Stimulated activated CD8-positive, alpha-beta memory T cell treated with anti-CD3 and anti-CD28 coated beads, Interleukin-7, amount 100 ng/mL, for 4 hours (primary cell): Measurements from ENCODE around the gene ITGA5.

ENCODE experiments used
- DNase-seq, 2 donors: peaks; one replicate each; pipeline ENCODE4 v3.0.0-alpha.2; 2020; ENCODE audit warnings: low read depth in 2 of 2

ITGA5 gene

DNA sequence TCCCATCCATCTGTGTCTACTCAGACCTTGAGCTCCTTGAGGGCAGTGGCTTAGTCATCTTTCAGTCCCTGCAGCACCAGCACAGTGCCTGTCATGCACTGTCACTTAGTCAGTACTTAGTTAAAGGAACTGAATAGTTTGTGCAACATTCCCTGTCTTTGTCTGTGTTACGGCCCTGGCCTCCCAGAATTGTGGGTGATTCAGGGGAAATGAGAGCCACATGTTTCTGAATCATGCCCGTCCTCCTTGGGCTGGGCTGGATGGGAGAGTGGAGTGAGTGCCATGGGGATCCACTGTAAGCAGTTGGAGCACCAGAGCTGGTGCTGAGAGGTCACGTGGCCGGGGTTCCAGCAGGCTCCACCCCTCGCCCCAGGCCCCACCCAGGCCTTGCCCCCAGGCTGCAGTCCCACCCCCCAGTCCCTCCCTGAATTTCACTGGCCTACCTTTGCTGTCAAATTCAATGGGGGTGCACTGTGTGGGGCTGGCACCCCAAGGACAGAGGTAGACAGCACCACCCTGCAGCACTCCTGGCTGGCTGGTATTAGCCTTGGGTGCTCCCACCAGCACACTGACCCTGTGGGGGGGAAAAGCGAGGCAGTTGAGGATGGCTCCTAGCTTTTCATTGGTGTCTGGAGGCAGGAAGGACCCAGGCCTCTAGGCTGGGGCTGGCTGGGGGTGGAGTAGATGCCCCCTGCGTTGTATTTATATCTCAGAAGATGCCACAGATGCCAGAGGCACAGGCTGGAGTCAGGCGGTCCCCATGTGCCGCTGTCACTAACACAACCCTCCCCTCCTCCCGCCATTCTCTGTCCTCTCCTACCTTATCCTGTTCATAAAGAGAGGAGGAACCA is 7.5 kb downstream of the ITGA5 start:
- DNase-seq: no peak

DNA sequence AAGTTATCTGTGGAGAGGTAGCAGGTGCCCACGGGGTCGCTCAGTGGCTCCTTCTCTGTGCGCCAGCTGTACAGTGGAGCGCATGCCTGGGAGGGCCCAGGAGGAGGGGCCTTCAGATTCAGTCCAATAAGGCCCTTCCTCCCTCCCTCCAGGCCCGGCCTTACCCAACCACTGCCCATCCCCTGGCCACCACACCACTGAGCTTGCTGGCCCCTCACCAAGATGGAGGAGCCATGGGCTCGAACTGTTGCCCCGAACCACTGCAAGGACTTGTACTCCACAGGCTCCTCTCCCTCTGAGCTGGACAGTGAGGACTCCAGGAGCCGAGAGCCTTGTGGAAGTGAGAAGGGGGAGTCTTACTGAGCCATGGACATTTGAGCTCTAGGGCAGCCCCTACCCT is 9.8 kb downstream of the ITGA5 start:
- no peak for DNase-seq

DNA sequence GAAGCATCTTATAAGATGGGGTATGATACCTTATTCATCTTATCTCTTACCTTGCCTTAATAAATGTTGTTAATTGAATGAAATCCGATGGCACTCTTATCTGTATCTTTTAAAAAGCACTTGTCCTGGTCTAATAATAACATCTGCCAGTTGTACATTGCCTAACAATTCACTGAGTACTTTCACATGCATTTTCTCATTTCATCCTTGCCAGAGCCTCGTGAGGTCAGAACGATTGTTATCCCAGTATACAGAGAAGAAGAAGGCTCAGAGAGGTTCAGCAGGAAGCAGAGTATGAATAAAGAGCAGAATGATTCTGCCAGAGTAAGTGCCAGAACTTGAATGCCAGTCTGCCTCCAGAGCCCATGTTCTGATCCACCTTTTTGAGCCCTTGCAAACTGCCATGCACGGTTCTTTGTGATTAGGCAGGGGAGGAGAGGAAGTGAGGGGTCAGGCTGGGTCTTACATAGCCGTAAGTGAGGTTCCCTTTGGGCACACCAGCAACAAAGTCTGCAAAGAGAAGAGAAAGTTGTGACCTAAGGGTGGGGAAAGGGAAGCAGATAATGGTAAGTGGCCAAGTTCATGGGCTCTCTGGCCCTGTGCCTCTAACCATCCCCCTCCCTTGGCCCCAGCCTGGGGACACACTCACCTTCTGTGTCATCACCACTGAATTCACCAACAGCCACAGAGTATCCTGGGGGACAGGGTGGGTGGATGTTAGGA is 11.7 kb downstream of the ITGA5 start:
- no peak for DNase-seq

DNA sequence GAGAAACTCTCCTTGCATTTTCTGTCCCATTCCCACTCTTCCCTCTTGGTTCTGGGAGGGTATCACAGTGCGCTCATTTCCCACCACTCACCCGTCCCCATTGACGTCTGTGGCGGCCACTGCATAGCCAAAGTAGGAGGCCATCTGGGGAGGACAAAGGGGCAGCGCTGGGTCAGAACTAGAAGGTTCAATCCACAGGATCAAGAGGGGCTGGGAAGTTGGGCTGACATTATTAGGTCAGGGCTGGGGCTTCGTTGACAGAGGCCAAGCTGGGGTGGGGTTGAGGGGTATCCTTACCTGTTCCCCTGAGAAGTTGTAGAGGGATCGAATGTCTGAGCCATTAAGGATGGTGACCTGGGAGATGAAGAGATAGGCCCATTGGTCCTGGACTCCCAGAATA is 13.5 kb downstream of the ITGA5 start:
- DNase-seq: no peak

DNA sequence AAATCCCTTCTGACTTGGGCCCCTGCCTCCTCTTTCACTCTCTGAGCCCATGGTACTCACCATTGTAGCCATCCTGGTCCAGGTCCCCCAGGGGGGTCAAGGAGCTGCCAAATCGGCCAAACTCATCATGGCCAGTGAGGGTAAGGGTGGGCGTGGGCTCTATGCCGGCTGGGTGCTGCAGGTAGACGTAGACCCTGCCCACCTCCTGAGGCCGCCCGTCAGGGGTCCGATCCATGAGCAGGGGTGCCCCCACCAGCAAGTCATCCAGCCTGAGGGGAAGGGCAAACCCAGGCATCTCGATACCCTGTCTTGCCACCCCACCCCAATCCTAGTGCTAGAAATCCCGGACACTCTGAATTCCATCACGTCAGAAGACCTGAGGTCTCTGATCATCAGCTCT is 14.0 kb downstream of the ITGA5 start:
- no peak for DNase-seq

DNA sequence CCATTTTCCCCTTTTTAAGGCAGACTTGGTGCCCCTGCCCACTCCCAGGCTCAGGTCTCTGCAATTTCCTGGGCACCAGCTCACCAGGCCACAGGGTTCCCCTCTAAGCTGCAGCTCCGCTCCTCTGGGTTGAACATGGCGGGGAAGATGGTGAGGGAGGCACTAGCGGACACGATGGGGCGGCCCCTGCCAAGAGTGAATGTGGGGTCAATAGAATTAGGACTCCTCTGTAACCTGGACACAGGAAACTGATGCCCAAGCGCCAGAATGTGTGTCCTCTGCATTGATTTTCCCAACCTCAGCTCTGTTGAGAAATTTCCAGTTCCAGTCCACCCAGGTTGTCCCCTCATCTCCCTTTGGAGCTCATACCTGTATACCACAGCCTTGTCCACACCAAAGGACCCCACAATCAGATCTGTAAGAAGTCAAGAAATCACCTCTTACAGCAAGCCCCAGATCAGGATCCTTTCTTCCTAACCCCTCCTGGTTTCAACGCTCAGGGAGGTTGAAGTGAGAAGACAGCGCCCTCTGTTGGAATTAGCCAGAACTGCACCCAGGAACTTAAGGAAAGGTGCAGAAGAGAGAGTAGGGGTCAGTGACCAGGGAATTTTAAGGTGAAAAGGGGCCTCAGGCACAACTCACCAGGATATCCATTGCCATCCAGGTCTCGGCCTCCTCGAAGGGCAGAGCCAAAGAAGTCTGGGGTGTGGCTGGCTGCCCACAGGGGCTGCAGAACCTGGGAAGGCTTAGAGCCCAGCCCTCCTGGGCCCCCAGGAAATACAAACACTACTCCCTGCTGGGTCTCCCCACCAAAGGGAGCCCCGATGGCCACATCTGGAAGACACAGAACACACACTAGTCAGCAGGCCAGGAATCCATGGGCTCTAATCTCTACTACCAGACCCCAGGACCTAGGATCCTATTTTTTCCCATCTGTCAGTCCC is 14.7 kb downstream of the ITGA5 start:
- no peak for DNase-seq

DNA sequence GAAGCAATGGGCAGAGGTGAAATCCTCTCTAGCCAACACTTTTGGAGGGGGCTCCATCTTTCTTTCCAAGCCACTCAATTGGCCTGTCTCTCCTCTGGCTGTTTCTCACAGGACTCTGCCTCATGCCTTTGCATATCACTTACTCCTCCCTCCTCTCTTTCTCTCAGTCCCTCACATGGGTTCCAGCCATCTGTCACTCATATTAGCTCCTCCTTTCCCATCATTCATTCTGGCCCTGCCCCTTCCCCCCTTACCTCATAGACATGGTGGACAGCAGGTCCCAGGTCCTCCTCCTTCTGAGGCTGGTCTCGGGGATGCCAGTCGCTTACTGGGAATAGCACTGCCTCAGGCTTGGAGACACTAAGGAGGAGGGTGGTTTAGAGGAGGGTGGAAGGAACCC is 17.9 kb downstream of the ITGA5 start:
- DNase-seq: no peak

DNA sequence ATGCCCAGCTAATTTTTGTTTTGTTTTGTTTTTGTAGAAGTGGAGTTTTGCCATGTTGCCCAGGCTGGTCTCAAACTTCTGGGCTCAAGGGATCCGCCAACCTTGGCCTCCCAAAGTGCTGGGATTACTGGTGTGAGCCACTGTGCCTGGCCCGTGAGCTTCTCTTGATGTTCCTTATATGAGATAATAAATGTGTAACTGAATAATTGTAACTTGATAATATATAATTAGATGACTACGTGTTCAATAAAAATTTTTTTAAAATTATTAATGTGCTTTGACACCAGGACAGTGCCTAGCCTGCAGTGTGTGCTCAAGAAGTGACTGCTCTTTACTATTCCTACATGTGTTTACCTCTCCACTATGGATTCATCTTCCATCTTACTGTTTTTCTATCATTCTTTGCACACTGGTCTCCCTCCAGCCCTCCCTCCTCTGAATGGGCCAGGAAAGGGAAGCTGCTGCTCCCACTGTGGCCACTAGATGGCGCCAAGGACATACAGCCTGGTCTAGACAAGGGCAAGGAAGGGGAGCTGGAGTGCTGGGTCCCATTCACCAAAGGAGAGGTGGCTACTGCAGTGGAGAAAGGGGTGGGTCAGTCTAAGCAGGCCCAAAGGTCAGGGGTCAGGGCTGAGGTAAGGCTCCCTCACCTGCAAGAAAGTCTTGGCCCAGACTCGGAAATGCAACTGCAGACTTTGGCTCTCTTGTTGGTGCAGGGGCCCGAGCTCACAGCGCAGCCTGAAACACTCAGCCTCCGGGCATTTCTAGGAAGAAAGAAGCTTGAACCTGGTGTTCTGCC is 19.9 kb downstream of the ITGA5 start:
- DNase-seq: peak; percentile 65 to 80

DNA sequence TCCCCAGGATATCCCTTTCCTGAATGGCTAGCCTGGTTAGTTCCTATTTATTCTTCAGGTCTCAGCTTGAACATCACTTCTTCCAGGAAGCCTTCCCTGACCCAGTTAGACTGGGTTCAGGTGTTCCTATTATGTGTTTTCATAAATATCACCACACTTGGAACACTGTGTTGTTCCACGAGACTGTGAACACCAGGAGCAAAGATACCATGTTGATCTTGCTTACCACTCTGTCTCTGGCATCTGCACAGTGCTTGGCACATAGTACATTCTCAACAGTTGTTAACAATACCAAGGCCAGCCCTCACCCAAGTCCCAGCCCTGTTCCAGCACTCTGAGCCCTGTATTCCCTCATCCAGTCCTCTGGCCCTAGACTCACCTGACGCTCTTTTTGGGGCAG is 20.8 kb downstream of the ITGA5 start:
- DNase-seq: no peak

DNA sequence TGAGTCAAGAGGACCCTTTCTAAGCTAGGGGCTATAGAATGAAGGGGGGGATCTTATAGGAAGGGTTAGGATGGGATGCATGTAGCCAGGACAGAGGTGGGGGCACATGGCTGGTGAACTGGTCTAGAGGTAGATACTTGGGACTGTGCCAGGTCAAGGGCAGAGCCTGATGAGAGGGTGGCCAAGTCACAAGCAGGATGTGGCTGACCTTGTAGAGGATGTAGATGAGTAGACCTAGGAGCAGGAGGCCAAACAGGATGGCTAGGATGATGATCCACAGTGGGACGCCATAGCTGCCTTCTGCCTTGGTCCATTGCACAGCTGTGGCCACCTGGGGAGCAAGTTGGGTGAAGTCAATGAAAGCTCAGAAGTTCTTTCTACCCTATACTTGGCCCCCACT is 21.9 kb downstream of the ITGA5 start:
- DNase-seq: no peak

DNA sequence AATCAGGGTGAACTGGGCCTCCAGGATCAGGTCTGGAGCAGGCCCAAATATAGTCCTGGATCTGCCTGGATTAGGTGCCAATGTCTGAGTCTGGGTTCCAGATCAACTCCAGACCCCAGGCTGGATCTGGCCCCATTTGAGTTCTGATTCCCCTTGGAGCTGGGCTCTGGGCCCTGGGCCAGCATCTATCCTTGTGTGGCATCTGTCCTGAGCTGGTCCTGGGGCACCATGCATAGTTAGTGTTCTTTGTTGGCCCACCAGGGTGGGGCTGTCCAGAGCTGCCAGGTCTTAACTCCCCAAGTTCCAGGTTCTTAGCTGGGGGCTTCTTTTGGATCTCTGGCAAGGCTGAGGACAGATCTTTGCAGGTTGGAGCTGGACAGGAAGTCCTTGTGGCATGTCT is 23.5 kb downstream of the ITGA5 start:
- no peak for DNase-seq

DNA sequence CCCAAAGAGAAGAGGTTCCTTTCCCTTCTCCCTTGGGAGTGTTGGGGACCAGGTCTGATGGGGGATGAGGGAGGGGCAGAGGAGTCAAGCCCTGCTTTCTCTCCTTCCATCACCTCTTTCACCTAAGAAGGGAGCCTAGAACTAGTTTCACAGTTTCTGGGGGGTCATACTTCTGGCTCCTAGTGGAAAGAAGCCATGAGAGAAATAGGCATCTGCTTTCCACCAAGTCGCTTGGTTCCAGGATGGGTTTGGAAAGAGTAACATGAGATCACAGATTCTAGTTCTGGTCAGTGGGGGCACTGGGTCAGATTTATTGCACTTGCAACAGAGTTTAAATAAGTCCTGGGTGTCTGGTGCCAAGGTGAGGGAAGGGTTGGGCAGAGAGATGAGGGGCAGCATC is 24.1 kb downstream of the ITGA5 start:
- no peak for DNase-seq

DNA sequence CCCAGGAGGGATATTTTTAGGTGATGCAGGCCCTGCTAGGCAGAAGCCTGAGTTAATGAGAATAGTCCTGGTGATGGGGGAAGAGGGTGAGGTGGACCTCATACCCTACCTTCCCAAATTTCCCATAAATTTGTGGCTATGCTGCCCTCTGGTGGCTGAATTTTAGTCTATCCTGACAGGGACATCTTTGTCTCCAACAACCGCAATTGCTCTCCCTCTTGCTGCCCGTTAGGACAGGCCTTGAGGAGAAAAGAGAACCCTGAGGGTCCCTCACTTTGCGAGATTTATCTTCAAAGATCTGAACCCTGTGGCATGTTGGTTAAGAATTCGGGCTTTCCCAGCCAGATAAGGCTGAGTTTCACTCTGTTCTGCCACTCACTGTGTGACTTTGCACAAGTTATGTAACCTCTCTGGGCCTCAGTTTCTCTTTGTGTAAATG is 24.8 kb downstream of the ITGA5 start:
- no peak for DNase-seq

DNA sequence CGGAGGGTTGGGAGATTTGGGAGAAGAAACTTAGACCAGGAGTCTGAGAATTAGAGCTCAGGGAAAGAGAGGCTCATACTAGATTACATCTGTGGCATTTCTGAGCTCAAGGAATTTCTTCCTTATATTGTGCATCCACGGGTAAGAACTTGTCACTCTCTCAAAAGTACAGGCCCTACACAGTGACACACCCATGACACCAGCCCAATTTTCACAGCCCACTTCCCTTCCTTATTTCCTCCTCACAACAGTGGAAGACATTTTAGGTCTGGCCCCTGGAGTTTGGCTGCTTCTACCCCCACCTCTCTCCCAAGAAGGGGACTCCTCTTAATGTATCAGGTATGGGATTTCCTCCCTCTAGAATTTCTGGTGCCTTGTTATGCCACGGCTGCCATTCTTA is 25.3 kb downstream of the ITGA5 start:
- no peak for DNase-seq

DNA sequence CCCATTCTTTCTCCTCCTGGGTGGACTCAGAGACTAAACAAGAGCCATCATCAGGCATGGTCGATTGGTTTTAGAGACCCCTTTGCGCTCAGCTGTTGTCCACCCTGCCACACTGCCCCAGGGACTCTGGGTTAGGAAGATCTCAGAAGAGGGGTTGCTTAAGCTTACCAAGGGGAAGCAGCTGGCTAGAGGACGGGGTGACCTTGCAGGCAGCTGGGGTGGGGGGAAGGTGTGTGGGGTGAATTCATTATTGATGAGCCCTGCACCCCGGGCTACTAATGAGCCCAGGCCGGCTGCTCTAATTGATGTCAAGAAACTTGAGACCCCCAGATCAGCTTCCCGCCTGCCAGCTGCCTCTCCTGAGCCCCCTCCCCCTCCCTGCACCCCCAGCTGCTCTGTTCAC is 25.9 kb downstream of the ITGA5 start:
- DNase-seq: no peak

DNA sequence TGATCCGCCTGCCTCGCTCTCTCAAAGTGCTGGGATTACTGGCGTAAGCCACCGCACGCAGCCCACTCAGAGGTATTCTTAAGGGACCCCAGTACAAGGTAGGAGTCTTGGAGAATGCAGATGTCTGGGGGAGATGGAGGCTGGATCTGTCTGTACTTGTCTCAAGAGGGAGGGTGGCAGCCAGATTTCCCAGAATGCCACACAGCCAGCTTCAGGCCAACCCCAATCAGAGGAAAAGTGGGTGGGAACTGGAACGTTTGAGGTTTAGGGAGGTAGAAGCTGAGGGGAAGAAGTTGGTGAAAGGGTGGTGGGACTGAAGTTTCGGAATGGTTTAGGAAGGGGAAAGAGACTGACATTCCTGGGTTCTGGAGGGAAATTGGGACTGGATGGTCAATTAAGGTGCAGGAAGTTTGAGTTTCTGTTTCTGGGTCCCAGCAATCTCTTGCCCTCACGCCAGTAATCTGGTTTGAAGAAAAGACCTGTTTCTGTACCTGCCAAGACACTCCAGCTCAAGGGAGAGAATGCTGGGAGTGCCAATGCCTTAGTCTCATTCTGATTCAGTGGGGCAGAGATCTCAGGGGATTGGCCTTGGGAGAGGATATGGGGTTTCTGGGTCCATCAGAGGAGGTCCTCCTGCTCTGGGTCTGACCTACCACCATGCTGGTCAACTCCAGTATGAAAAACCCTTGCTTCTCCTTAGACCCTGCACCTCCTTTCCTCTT is 26.4 kb downstream of the ITGA5 start:
- DNase-seq: no peak

DNA sequence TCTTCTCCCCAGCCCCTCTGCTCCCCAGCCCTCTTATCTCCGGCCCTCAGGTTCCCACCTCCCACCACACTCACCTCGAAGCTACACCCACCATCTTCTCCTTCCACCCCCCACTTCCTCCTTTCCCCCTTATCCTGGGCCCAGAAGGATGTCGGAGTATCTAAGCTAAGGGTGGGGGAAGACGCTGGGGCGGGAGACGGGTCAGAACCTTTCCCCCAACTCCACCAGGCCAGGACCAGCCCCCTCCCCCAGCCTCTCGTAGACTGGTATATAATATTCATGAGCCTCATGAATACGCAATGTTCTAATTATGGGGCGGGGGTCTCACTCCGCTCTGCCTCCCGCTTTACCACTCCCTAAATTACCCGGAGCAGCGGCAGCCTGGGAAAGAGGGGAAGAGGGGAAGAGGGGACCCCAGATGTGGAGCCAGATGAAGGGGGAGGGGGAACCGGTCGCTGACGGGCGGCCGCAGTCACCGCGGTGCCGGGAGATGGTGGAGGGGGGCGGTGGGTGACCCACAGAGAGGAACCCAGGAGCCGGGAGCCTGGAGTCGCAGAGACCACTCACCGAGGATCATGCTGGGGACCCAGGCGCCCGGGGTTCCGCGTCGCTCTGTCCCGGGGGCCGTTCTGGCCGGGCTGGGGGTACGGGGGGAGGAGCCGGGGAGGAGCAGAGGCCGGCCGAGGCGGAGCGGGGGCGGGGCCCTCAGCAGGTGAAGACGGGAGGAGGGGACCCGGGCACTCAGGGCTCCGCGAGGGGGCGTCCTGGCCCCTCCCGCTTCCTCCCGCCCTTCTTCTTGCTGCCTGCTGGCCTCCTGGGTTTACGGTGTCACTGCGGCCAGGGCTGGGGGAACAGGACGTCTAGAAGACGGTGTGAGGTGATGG is 28.2 kb downstream of the ITGA5 start:
- DNase-seq: peak; percentile 40 to 71

DNA sequence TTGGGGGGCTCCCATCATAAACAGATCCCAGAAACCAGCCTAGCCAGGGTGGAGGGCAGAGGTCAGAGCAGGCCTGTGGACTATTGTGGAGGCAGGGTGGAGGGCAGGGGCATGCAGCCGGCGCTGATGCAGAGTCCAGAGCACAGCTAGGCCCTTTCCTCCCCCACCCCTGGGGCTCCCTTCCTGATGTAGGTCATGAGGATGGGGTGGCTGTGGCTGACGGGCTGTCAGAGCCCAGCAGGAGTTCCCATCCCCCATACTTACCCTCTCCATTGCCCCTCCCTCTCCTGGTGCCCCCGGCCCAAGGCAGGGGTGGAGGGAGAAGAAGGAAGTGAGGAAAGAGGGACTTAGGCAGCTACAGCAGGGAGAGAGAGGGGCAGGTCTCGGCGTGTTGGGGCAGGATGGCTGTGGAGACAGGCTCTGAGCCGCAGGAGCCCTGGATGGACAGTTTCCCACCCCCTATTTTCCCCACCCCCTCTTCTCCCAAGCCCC is 28.8 kb downstream of the ITGA5 start:
- DNase-seq: no peak

DNA sequence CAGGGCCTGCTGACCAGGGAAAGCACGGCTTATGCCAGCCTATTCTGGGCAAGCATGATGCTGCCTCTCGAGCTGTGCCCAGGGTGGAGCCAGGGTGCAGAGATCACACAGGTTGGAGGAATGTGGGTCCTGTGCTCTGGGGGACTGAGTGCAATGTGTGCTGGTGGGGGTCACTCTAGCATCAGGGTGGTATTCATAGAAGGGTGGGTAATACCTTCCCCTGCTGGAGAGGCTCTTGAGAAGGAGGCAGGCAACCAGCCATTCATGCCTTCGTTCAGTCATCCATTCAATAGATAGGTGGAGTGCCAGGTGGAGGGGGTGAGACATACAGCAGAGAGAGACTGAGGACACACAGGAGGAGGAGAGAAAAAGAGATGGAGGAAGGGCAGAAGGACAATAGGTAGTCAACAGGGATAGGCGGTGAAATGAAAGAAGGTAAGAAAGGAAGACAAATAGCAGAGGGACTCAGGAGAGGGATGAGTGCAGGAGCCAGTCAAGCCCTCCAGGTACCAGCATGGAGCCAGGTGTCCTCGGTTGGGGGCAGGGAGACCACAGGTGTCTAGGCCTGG is 29.4 kb downstream of the ITGA5 start:
- DNase-seq: no peak
